Effector memory CD8-positive, alpha-beta T cell (primary cell): ENCODE results near the gene TCERG1L.

Experiments
- ATAC-seq: fragments of 150-1000 bp; cut with Tn5 transposase; replicated peaks from 2 replicates; pipeline ENCODE4 v1.10.0; 2021; ENCODE audit warnings: mild to moderate bottlenecking, moderate library complexity
- DNase-seq, 3 experiments: peaks; one replicate each; pipeline ENCODE4 v3.0.0; 2021
- H3K27ac Mint-ChIP-seq, 2 donors: one replicate each; pipeline ENCODE4 v1.8.0; 2022; ENCODE audit warnings: mild to moderate bottlenecking in 2 of 2, mixed read lengths in 2 of 2, moderate library complexity in 2 of 2
- H3K27me3 Mint-ChIP-seq, 2 donors: one replicate each; pipeline ENCODE4 v1.8.0; 2022; ENCODE audit warnings: mixed read lengths in 2 of 2
- H3K36me3 Mint-ChIP-seq: one replicate; pipeline ENCODE4 v1.8.0; 2022; ENCODE audit warnings: mild to moderate bottlenecking, moderate library complexity, mixed read lengths; ENCODE audit not compliant: insufficient read depth
- H3K4me1 Mint-ChIP-seq, 2 donors: one replicate each; pipeline ENCODE4 v1.8.0; 2022; ENCODE audit warnings: low read depth in 2 of 2, mixed read lengths in 2 of 2
- H3K4me3 Mint-ChIP-seq, 2 donors: one replicate each; pipeline ENCODE4 v1.8.0; 2022; ENCODE audit warnings: mild to moderate bottlenecking in 2 of 2, mixed read lengths in 2 of 2, moderate library complexity in 2 of 2
- H3K9me3 Mint-ChIP-seq, 2 donors: one replicate each; pipeline ENCODE4 v1.8.0; 2022; ENCODE audit warnings: mixed read lengths in 2 of 2

Gene TCERG1L

GRCh38 chr10:131272897-131273451 lies 38.5 kb downstream of the TCERG1L start:
- H3K36me3 Mint-ChIP-seq = no peaks in the 10 kb centered on the region
- H3K27me3 Mint-ChIP-seq = no peaks in the 10 kb centered on the region
- no peak overlapping the region for H3K4me3 Mint-ChIP-seq
- DNase-seq (no peak), ATAC-seq (no peak)
- no peaks in the 10 kb centered on the region for H3K4me1 Mint-ChIP-seq
- H3K9me3 Mint-ChIP-seq = no peaks in the 10 kb centered on the region
- no peak overlapping the region for H3K27ac Mint-ChIP-seq

GRCh38 chr10:131271966-131272365 lies 39.6 kb downstream of the TCERG1L start:
- ATAC-seq (no peak), DNase-seq (no peak)
- Mint-ChIP-seq H3K36me3 (no peaks in the 10 kb centered on the region), H3K27me3 (no peaks in the 10 kb centered on the region), H3K9me3 (no peaks in the 10 kb centered on the region), H3K27ac (no peak overlapping the region), H3K4me3 (no peak overlapping the region), H3K4me1 (no peaks in the 10 kb centered on the region)

- Mint-ChIP-seq H3K27ac (no peak overlapping the region), H3K36me3 (no peaks in the 10 kb centered on the region), H3K27me3 (no peaks in the 10 kb centered on the region), H3K9me3 (no peaks in the 10 kb centered on the region), H3K4me1 (no peaks in the 10 kb centered on the region), H3K4me3 (no peak overlapping the region)
- no peak for ATAC-seq
- no peak for DNase-seq
Observed at GRCh38 chr10:131271195-131271880, 40.2 kb downstream of the TCERG1L start.

GRCh38 chr10:131270461-131271190 lies 40.9 kb downstream of the TCERG1L start:
- no peak overlapping the region for H3K27ac Mint-ChIP-seq
- no peak overlapping the region for H3K4me3 Mint-ChIP-seq
- no peaks in the 10 kb centered on the region for H3K36me3 Mint-ChIP-seq
- no peaks in the 10 kb centered on the region for H3K9me3 Mint-ChIP-seq
- no peaks in the 10 kb centered on the region for H3K27me3 Mint-ChIP-seq
- DNase-seq = no peak
- no peak for ATAC-seq
- no peaks in the 10 kb centered on the region for H3K4me1 Mint-ChIP-seq

GRCh38 chr10:131269776-131270460 lies 41.6 kb downstream of the TCERG1L start:
- no peak overlapping the region for H3K4me3 Mint-ChIP-seq
- ATAC-seq = no peak
- H3K27me3 Mint-ChIP-seq = no peaks in the 10 kb centered on the region
- no peaks in the 10 kb centered on the region for H3K9me3 Mint-ChIP-seq
- H3K36me3 Mint-ChIP-seq = no peaks in the 10 kb centered on the region
- H3K27ac Mint-ChIP-seq = no peak overlapping the region
- no peaks in the 10 kb centered on the region for H3K4me1 Mint-ChIP-seq
- no peak for DNase-seq

- no peaks in the 10 kb centered on the region for H3K36me3 Mint-ChIP-seq
- no peaks in the 10 kb centered on the region for H3K4me1 Mint-ChIP-seq
- H3K9me3 Mint-ChIP-seq = no peaks in the 10 kb centered on the region
- no peak overlapping the region for H3K27ac Mint-ChIP-seq
- no peak for DNase-seq
- H3K4me3 Mint-ChIP-seq = no peak overlapping the region
- ATAC-seq = no peak
- no peaks in the 10 kb centered on the region for H3K27me3 Mint-ChIP-seq
Observed at GRCh38 chr10:131267814-131268095, 43.8 kb downstream of the TCERG1L start.

- no peaks in the 10 kb centered on the region for H3K9me3 Mint-ChIP-seq
- H3K4me1 Mint-ChIP-seq = no peaks in the 10 kb centered on the region
- H3K36me3 Mint-ChIP-seq = no peaks in the 10 kb centered on the region
- no peak for DNase-seq
- no peak for ATAC-seq
- no peaks in the 10 kb centered on the region for H3K27me3 Mint-ChIP-seq
- no peak overlapping the region for H3K4me3 Mint-ChIP-seq
- no peak overlapping the region for H3K27ac Mint-ChIP-seq
Observed at GRCh38 chr10:131266936-131267813, 44.3 kb downstream of the TCERG1L start.

- no peaks in the 10 kb centered on the region for H3K4me1 Mint-ChIP-seq
- no peak for ATAC-seq
Observed at GRCh38 chr10:131264110-131264788, 47.3 kb downstream of the TCERG1L start.

GRCh38 chr10:131261890-131262475 lies 49.5 kb downstream of the TCERG1L start:
- H3K4me3 Mint-ChIP-seq = no peak overlapping the region
- H3K27ac Mint-ChIP-seq = no peak overlapping the region
- no peak for ATAC-seq
- no peaks in the 10 kb centered on the region for H3K4me1 Mint-ChIP-seq
- H3K27me3 Mint-ChIP-seq = no peaks in the 10 kb centered on the region
- DNase-seq = no peak
- no peaks in the 10 kb centered on the region for H3K36me3 Mint-ChIP-seq
- H3K9me3 Mint-ChIP-seq = peaks cover 0 to 2% of the 10 kb centered on the region in 2 donors

More at GRCh38 chr10:131264110-131264788, 47.3 kb downstream of the TCERG1L start:
- DNase-seq = no peak
- no peak overlapping the region for H3K27ac Mint-ChIP-seq
- H3K9me3 Mint-ChIP-seq = peaks cover 0 to 2% of the 10 kb centered on the region in 2 donors
- no peaks in the 10 kb centered on the region for H3K36me3 Mint-ChIP-seq
- no peaks in the 10 kb centered on the region for H3K27me3 Mint-ChIP-seq
- no peak overlapping the region for H3K4me3 Mint-ChIP-seq

GRCh38 chr10:131260452-131261211 lies 50.9 kb downstream of the TCERG1L start:
- no peak overlapping the region for H3K4me3 Mint-ChIP-seq
- no peaks in the 10 kb centered on the region for H3K27me3 Mint-ChIP-seq
- H3K4me1 Mint-ChIP-seq = no peaks in the 10 kb centered on the region
- H3K9me3 Mint-ChIP-seq = peaks cover 0 to 2% of the 10 kb centered on the region in 2 donors
- DNase-seq = no peak
- H3K36me3 Mint-ChIP-seq = no peaks in the 10 kb centered on the region
- no peak overlapping the region for H3K27ac Mint-ChIP-seq
- no peak for ATAC-seq

GRCh38 chr10:131260031-131260430 lies 51.5 kb downstream of the TCERG1L start:
- ATAC-seq (no peak), DNase-seq (no peak)
- Mint-ChIP-seq H3K4me1 (no peaks in the 10 kb centered on the region), H3K9me3 (peaks cover 0 to 2% of the 10 kb centered on the region in 2 donors), H3K4me3 (no peak overlapping the region), H3K27ac (no peak overlapping the region), H3K27me3 (no peaks in the 10 kb centered on the region), H3K36me3 (no peaks in the 10 kb centered on the region)

GRCh38 chr10:131259535-131259934 lies 52.0 kb downstream of the TCERG1L start:
- Mint-ChIP-seq H3K27me3 (no peaks in the 10 kb centered on the region), H3K4me1 (no peaks in the 10 kb centered on the region), H3K36me3 (no peaks in the 10 kb centered on the region), H3K4me3 (no peak overlapping the region), H3K27ac (no peak overlapping the region), H3K9me3 (peaks cover 0 to 2% of the 10 kb centered on the region in 2 donors)
- no peak for DNase-seq
- no peak for ATAC-seq
